Activated T-helper 17 cell treated with anti-CD3 and anti-CD28 coated beads, Interleukin-2, amount 50 U/mL, for 72 hours (primary cell): ENCODE results near the gene RAB14. TPM values are rescaled to one million over a fixed set of nuclear protein-coding genes. Genes with fewer than 3 reads are reported as not detected.

Source experiments
- ATAC-seq: fragments of 150-1000 bp; cut with Tn5 transposase; replicated peaks from 2 replicates; pipeline ENCODE4 v1.10.0; 2021; ENCODE audit warnings: mild to moderate bottlenecking, moderate library complexity
- H3K27ac Mint-ChIP-seq: one replicate; pipeline ENCODE4 v1.8.0; 2022; ENCODE audit warnings: mixed read lengths
- H3K27me3 Mint-ChIP-seq: one replicate; pipeline ENCODE4 v1.8.0; 2022; ENCODE audit warnings: mixed read lengths
- H3K36me3 Mint-ChIP-seq: one replicate; pipeline ENCODE4 v1.8.0; 2022; ENCODE audit warnings: low read depth, mild to moderate bottlenecking, mixed read lengths
- H3K4me1 Mint-ChIP-seq: one replicate; pipeline ENCODE4 v1.8.0; 2022; ENCODE audit warnings: mixed read lengths
- H3K4me3 Mint-ChIP-seq: one replicate; pipeline ENCODE4 v1.8.0; 2022; ENCODE audit warnings: mild to moderate bottlenecking, mixed read lengths
- H3K9me3 Mint-ChIP-seq: one replicate; pipeline ENCODE4 v1.8.0; 2022; ENCODE audit warnings: mixed read lengths
- total RNA-seq, 2 donors: library from RNA; stranded (reverse); gene quantifications; one replicate each; pipeline ENCODE4 v1.2.3, GENCODE V29; 2022

The RAB14 gene
- 10 to 100 TPM; 45.4 to 66.4 TPM for total RNA-seq

DNA sequence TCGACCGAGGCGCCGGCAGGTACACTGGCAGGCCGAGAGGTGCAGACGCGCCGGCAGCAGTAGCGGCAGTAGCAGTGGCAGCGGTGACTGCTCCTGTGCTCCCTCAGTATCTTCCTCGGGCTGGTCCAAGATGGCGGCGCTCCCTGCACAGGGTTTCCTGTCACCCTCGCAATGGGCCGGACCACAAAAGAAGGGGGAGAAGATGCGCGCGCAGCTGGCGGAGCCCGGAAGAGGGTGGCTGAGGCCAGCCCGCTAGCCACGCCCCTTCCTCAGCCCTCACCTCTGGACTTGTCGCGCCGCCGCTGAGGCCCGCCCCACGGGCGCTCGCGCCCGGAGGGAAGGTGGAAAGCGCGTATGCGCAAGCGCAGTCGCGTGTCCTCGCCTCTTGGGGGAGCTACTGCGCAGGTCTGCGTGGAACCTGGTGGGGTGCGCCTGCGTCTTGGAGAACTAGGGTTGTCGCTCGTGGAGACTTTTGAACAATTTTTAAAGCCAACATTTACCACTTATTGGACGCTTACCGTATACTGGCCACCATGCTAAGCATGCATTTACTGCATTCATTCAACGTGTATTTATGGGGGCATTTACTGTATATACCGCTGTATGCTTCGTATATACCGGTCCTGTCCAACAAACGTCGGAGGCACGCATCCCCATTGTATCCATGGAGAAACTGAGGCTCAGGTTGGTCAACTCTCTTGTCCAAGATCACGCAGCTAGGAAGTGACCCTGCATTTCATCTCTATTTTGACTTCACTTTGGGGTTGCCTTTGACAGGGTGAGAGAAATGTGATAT lies at the start of gene RAB14:
Gene RAB14, minus strand, starts transcription at position 132 of the 796 bp plus-strand sequence. CDS start 8,457 bp downstream, outside the sequence.
- Mint-ChIP-seq H3K36me3 (peaks cover 29% of the 10 kb centered on the region), H3K27me3 (no peaks in the 10 kb centered on the region), H3K27ac (peak within 1 kb of the TSS; percentile 93), H3K9me3 (no peaks in the 10 kb centered on the region), H3K4me1 (peaks cover 19% of the 10 kb centered on the region), H3K4me3 (peak within 1 kb of the TSS; percentile 75)
- peak; percentile 91 for ATAC-seq

GRCh38 chr9:121249563-121249962 lies 47.9 kb upstream of the RAB14 start:
- no peak overlapping the region for H3K4me3 Mint-ChIP-seq

GRCh38 chr9:121246821-121247561 lies 45.3 kb upstream of the RAB14 start:
- Mint-ChIP-seq H3K36me3 (no peaks in the 10 kb centered on the region), H3K4me1 (no peaks in the 10 kb centered on the region)

More at GRCh38 chr9:121249563-121249962, 47.9 kb upstream of the RAB14 start:
- Mint-ChIP-seq H3K36me3 (no peaks in the 10 kb centered on the region), H3K27ac (no peak overlapping the region), H3K9me3 (no peaks in the 10 kb centered on the region), H3K27me3 (no peaks in the 10 kb centered on the region), H3K4me1 (peaks cover 7% of the 10 kb centered on the region)
- peak; percentile 47 for ATAC-seq

GRCh38 chr9:121242959-121243346 lies 41.3 kb upstream of the RAB14 start:
- H3K27me3 Mint-ChIP-seq: no peaks in the 10 kb centered on the region
- ATAC-seq: no peak
- peaks cover 3% of the 10 kb centered on the region for H3K9me3 Mint-ChIP-seq
- no peaks in the 10 kb centered on the region for H3K36me3 Mint-ChIP-seq
- no peak overlapping the region for H3K27ac Mint-ChIP-seq
- no peaks in the 10 kb centered on the region for H3K4me1 Mint-ChIP-seq
- no peak overlapping the region for H3K4me3 Mint-ChIP-seq

More at GRCh38 chr9:121246821-121247561, 45.3 kb upstream of the RAB14 start:
- no peak for ATAC-seq
- H3K27me3 Mint-ChIP-seq: no peaks in the 10 kb centered on the region
- no peak overlapping the region for H3K4me3 Mint-ChIP-seq
- H3K9me3 Mint-ChIP-seq: peaks cover 3% of the 10 kb centered on the region
- no peak overlapping the region for H3K27ac Mint-ChIP-seq

DNA sequence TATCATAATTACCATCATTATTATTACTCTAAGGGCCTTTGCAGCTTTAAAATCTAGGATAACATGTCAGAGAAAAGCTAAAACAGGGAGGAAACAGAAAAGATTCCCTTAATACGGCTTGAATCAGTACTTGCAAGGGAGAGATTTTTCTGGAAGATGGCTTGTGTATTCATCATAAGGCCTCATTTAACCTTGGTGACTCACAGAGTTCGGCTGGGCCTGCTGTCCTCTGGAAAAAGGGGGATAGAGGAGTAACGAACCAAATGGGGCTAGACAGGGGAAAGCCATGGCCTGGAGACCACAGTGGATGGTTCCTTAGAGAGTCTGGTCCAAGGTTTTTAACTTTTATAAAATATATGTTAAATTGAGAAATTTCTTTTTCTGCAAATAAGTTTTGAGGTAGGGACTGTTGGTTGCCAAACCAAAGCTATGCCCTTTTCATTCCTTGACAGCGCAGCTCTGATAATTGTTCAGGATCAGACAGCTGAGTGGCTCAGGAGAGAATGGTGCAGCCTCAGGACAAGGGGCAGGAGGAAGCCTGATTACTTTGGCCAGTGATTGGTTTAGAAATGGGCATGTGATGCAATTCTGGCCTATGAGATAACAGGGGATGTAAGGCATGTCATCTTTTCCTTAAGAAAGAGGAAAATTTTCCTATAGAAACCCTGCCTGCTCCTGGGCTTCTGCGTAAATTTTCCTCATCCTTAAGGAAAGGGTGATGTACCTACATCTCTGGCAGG lies 40.7 kb upstream of the RAB14 start:
- no peaks in the 10 kb centered on the region for H3K36me3 Mint-ChIP-seq
- no peak overlapping the region for H3K27ac Mint-ChIP-seq
- H3K4me1 Mint-ChIP-seq: no peaks in the 10 kb centered on the region
- no peak overlapping the region for H3K4me3 Mint-ChIP-seq
- no peaks in the 10 kb centered on the region for H3K27me3 Mint-ChIP-seq
- no peak for ATAC-seq
- peaks cover 3% of the 10 kb centered on the region for H3K9me3 Mint-ChIP-seq

- Mint-ChIP-seq H3K36me3 (no peaks in the 10 kb centered on the region), H3K27me3 (no peaks in the 10 kb centered on the region), H3K4me3 (no peak overlapping the region), H3K27ac (no peak overlapping the region), H3K4me1 (no peaks in the 10 kb centered on the region), H3K9me3 (peaks cover 3% of the 10 kb centered on the region)
- ATAC-seq: no peak
These were observed 38.9 kb upstream of the RAB14 start for GRCh38 chr9:121240472-121241135.

DNA sequence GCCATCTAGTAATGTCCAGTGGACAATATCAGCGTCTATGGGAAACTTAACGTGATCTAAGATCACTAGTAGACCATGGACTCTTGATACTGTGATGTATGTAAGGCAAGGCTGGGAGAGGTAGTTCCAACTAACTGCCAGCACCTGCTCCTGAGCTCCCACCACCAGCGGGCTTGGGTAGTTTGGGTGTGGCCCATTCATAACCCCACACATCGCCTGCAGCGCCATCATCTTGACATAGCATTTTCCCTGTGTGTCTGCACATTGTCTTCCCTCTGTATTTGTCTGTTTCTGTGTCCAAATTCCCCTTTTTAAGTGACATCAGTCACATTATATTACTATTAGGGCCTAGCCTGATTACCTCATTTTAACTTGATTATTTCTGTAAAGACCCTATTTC lies 38.2 kb upstream of the RAB14 start:
- no peaks in the 10 kb centered on the region for H3K27me3 Mint-ChIP-seq
- H3K9me3 Mint-ChIP-seq: peaks cover 3% of the 10 kb centered on the region
- ATAC-seq: no peak
- H3K36me3 Mint-ChIP-seq: no peaks in the 10 kb centered on the region
- H3K4me1 Mint-ChIP-seq: no peaks in the 10 kb centered on the region
- no peak overlapping the region for H3K27ac Mint-ChIP-seq
- no peak overlapping the region for H3K4me3 Mint-ChIP-seq

GRCh38 chr9:121239071-121239470 lies 37.4 kb upstream of the RAB14 start:
- no peak overlapping the region for H3K4me3 Mint-ChIP-seq
- no peak overlapping the region for H3K27ac Mint-ChIP-seq
- H3K9me3 Mint-ChIP-seq: peaks cover 2% of the 10 kb centered on the region
- H3K27me3 Mint-ChIP-seq: no peaks in the 10 kb centered on the region
- no peaks in the 10 kb centered on the region for H3K4me1 Mint-ChIP-seq
- no peaks in the 10 kb centered on the region for H3K36me3 Mint-ChIP-seq
- ATAC-seq: no peak

- no peaks in the 10 kb centered on the region for H3K36me3 Mint-ChIP-seq
- ATAC-seq: no peak
- no peak overlapping the region for H3K4me3 Mint-ChIP-seq
- H3K4me1 Mint-ChIP-seq: no peaks in the 10 kb centered on the region
- H3K27me3 Mint-ChIP-seq: no peaks in the 10 kb centered on the region
- no peak overlapping the region for H3K27ac Mint-ChIP-seq
- no peaks in the 10 kb centered on the region for H3K9me3 Mint-ChIP-seq
These were observed 36.2 kb upstream of the RAB14 start for GRCh38 chr9:121237916-121238315.

GRCh38 chr9:121235512-121235911 lies 33.8 kb upstream of the RAB14 start:
- Mint-ChIP-seq H3K9me3 (no peaks in the 10 kb centered on the region), H3K27ac (no peak overlapping the region), H3K27me3 (no peaks in the 10 kb centered on the region), H3K4me1 (no peaks in the 10 kb centered on the region), H3K36me3 (peaks cover 16% of the 10 kb centered on the region), H3K4me3 (no peak overlapping the region)
- ATAC-seq: no peak

GRCh38 chr9:121234832-121235161 lies 33.1 kb upstream of the RAB14 start:
- no peak for ATAC-seq
- H3K36me3 Mint-ChIP-seq: peaks cover 16% of the 10 kb centered on the region
- no peaks in the 10 kb centered on the region for H3K9me3 Mint-ChIP-seq
- no peak overlapping the region for H3K27ac Mint-ChIP-seq
- H3K4me1 Mint-ChIP-seq: no peaks in the 10 kb centered on the region
- no peak overlapping the region for H3K4me3 Mint-ChIP-seq
- H3K27me3 Mint-ChIP-seq: no peaks in the 10 kb centered on the region

GRCh38 chr9:121233906-121234831 lies 32.5 kb upstream of the RAB14 start:
- peaks cover 16% of the 10 kb centered on the region for H3K36me3 Mint-ChIP-seq
- H3K4me1 Mint-ChIP-seq: no peaks in the 10 kb centered on the region
- H3K4me3 Mint-ChIP-seq: no peak overlapping the region
- H3K27me3 Mint-ChIP-seq: no peaks in the 10 kb centered on the region
- no peak overlapping the region for H3K27ac Mint-ChIP-seq
- H3K9me3 Mint-ChIP-seq: no peaks in the 10 kb centered on the region
- ATAC-seq: no peak

- H3K27me3 Mint-ChIP-seq: no peaks in the 10 kb centered on the region
- no peak overlapping the region for H3K27ac Mint-ChIP-seq
- H3K4me1 Mint-ChIP-seq: no peaks in the 10 kb centered on the region
- ATAC-seq: no peak
- H3K9me3 Mint-ChIP-seq: no peaks in the 10 kb centered on the region
- H3K36me3 Mint-ChIP-seq: peaks cover 16% of the 10 kb centered on the region
- no peak overlapping the region for H3K4me3 Mint-ChIP-seq
These were observed 30.6 kb upstream of the RAB14 start for GRCh38 chr9:121232251-121232650.
